Activated naive CD4-positive, alpha-beta T cell treated with anti-CD3 and anti-CD28 coated beads, Interleukin-2, amount 10 ng/mL, durations not matched to agents 7 days and 5 days (primary cell): Measurements from ENCODE around the gene SULT1C4.
"Not testable (repeated sequence)": the region's sequence is repeated elsewhere in the genome, so short reads cannot be mapped to it uniquely, and the experiment has no call there.

ENCODE experiments used
- CTCF ChIA-PET: fragments of 350-600 bp; sonication (Branson Sonifier 250); formaldehyde crosslinking; loops from one replicate; lab custom pipeline; 2021; ENCODE audit warnings: antibody characterized with exemption; lab: Charles Lee
- DNase-seq: peaks from one replicate; pipeline ENCODE4 v3.0.0-alpha.2; 2020
- H3K27ac Mint-ChIP-seq: one replicate; pipeline ENCODE4 v1.8.0; 2021; ENCODE audit warnings: mild to moderate bottlenecking, moderate library complexity, mixed read lengths
- H3K27me3 Mint-ChIP-seq: one replicate; pipeline ENCODE4 v1.8.0; 2021; ENCODE audit warnings: mild to moderate bottlenecking, mixed read lengths
- H3K36me3 Mint-ChIP-seq: one replicate; pipeline ENCODE4 v1.8.0; 2021; ENCODE audit warnings: mixed read lengths
- H3K4me1 Mint-ChIP-seq: one replicate; pipeline ENCODE4 v1.8.0; 2021; ENCODE audit warnings: mixed read lengths
- H3K4me3 Mint-ChIP-seq: one replicate; pipeline ENCODE4 v1.8.0; 2021; ENCODE audit warnings: mild to moderate bottlenecking, moderate library complexity, mixed read lengths
- H3K9me3 Mint-ChIP-seq: one replicate; pipeline ENCODE4 v1.8.0; 2021; ENCODE audit warnings: mixed read lengths

The SULT1C4 gene

DNA sequence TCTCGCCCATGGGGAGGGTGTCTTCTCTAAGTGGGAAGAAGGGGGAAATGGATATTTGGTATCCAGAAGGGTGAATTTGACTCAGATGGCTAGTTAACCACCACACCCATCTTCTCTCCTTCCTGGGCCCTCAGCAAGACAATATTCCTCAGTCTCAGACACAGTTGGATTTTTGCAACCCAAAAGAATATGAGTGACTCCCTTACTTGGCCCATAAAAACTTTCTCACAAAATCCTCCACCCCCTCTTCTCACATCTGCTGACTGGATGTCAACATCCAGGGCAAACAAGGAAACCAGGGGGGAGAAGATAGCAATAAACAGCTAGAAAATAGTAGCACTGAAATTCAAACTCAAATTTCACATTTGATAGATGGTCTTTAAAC, 35.9 kb downstream of the SULT1C4 start:
- no peak overlapping the region for H3K27ac Mint-ChIP-seq
- H3K27me3 Mint-ChIP-seq: peaks cover 4% of the 10 kb centered on the region
- no peaks in the 10 kb centered on the region for H3K36me3 Mint-ChIP-seq
- H3K4me1 Mint-ChIP-seq: no peaks in the 10 kb centered on the region
- H3K4me3 Mint-ChIP-seq: no peak overlapping the region
- no peak for DNase-seq
- CTCF ChIA-PET: no interaction called here
- no peaks in the 10 kb centered on the region for H3K9me3 Mint-ChIP-seq

DNA sequence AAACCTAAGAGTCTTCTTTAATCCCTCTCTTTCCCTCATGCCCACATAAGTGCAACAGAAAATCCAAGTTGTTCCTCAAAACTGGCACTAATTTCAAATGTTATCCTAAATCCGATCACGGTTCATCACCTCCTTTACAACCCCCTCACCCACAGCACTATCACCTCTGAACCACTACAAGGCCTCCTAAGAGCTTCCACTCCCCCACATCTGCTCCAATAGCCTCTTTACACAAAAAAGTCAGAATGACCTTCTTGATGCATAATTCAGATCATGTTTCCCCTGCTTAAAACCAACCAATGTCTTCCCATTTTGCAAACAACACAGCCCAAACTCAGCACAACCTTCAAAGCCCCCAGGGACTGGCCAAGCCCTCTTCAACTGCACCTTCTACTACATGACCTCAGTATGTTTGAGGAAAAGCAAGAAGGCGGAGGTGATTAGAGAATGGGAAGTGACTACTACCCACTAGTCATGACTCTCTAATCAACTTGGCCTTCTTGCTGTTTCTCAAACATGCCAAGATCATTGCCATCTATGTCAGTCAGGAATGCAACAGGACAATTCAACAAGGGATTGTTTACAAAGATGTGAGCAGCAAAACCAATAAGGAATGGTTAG, 36.6 kb downstream of the SULT1C4 start:
- Mint-ChIP-seq H3K27ac (no peak overlapping the region), H3K27me3 (peaks cover 4% of the 10 kb centered on the region), H3K36me3 (no peaks in the 10 kb centered on the region), H3K9me3 (no peaks in the 10 kb centered on the region), H3K4me1 (no peaks in the 10 kb centered on the region), H3K4me3 (no peak overlapping the region)
- DNase-seq: no peak
- CTCF ChIA-PET: no interaction called here

DNA sequence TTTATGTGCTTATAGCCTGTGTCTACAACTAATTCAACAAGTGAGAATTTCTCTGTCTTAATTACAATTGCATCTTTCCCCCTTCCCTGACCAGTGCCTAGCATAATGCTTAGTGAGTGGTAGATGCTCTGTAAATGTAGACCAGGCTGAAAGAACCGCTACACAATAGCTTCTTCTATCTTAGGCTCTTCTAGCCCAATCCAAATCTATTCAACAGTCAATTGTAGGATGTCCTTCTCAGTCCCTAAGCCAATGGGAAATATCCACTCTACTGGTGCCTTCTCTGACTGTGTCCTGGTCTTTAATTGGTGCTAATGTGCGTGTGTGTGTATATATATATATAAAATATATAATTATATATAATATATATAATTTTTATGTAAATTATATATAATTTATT, 37.2 kb downstream of the SULT1C4 start:
- peaks cover 4% of the 10 kb centered on the region for H3K27me3 Mint-ChIP-seq
- no peak overlapping the region for H3K27ac Mint-ChIP-seq
- DNase-seq: no peak

DNA sequence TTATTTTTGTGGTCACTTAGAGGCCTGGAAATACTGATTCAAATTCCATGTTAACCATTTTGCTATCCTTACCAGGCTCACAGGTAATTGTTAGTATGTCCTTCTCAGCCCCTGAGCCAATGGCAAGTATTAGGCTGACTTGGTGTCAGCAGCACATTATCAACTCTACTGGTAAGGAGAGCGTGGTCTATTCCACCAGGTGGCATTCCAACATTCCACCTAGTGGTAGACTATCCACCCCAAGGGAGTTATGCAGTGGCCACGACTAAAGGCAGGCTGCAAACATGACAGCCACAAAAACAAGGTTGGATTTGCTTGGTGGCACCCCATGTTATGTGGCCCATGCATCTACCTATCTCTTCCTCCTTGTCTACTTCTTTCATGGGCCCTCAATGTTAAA, 39.5 kb downstream of the SULT1C4 start:
- no peak overlapping the region for H3K4me3 Mint-ChIP-seq
- no peak overlapping the region for H3K27ac Mint-ChIP-seq
- no peak for DNase-seq
- no peaks in the 10 kb centered on the region for H3K36me3 Mint-ChIP-seq
- no peaks in the 10 kb centered on the region for H3K9me3 Mint-ChIP-seq
- H3K27me3 Mint-ChIP-seq: peaks cover 4% of the 10 kb centered on the region
- CTCF ChIA-PET: no interaction called here
- no peaks in the 10 kb centered on the region for H3K4me1 Mint-ChIP-seq

More for the DNA sequence above, 37.2 kb downstream of the SULT1C4 start:
- Mint-ChIP-seq H3K4me3 (no peak overlapping the region), H3K4me1 (no peaks in the 10 kb centered on the region), H3K36me3 (no peaks in the 10 kb centered on the region), H3K9me3 (no peaks in the 10 kb centered on the region)
- CTCF ChIA-PET: no interaction called here

DNA sequence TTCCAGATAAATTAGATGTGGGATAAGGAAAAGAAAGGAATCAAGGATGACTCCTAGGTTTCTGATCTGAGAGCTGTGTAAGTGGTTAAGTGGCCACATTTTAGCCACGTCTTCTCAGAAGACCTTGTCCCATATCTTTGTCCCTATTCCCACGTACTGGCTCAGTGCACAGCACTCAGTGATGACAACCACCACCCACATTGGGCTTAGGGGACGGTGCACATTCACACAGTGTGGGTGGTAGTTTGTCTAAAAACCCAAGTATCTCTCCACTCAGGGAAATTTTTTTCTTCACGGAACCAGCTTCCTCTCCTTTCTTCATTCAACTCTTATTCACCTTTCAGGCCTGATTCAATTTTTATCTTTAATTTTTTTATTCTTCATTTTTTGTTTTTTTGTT, 40.7 kb downstream of the SULT1C4 start:
- Mint-ChIP-seq H3K4me1 (no peaks in the 10 kb centered on the region), H3K4me3 (no peak overlapping the region)
- CTCF ChIA-PET: no interaction called here

DNA sequence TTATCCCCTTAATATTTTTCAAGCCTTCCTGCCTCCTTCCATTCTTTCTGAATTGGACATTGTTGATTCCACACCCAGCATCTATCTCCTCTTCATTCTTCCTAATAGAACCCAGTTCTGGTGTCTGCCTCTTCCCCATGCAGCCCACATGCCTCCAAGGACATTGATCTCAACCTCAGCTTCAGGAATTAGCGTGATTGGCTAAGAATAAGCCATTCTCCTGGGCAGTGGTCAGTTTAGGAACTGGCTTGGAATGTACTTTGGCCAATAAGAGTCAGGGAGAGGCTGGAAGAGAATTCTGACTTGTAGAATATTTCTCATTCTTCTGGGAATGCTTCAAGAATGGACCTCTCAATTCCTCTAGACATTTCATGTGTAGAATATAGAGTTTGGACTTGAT, 45.3 kb downstream of the SULT1C4 start:
- CTCF ChIA-PET: no interaction called here
- Mint-ChIP-seq H3K36me3 (no peaks in the 10 kb centered on the region), H3K4me1 (no peaks in the 10 kb centered on the region), H3K9me3 (no peaks in the 10 kb centered on the region), H3K27me3 (no peaks in the 10 kb centered on the region), H3K4me3 (no peak overlapping the region), H3K27ac (no peak overlapping the region)
- no peak for DNase-seq

More for the DNA sequence above, 40.7 kb downstream of the SULT1C4 start:
- no peak for DNase-seq
- Mint-ChIP-seq H3K36me3 (no peaks in the 10 kb centered on the region), H3K9me3 (no peaks in the 10 kb centered on the region), H3K27ac (no peak overlapping the region), H3K27me3 (peaks cover 4% of the 10 kb centered on the region)

DNA sequence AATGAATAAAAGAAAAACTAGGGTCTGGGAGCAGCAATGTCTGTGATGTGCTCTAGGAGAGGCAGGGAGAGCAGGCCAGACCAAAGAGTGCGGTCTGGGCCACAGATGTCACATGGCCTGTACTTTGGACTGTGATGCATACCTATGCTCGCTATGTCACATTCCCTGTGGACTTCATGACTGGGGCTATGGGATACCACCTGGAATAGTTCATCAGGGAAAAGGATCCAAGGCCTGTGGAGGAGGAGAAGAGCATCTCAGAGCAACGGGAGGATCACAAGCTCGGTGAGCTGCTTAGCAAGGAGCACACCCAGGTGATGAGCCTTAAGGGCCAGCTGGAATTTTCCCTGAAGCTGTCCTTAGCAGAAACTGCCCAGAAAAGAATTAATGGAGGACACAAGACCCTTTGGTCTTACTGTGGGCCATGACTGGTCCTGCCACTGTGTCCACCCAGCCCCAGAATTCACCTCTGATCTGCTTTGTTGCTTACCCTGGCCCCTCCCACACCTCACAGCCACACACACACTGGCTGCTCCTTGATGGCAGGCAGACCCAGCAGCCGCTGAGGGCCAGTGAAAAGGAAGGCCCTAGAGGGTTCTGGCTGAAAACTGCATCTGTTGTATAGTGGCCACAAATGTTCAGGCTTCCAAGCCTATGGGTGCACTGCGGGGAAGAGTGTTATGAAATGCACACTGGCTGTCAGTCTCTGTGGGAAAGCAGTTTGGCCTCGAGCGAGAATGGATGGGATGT, 45.9 kb downstream of the SULT1C4 start:
- CTCF ChIA-PET: no interaction called here
- no peak for DNase-seq
- no peak overlapping the region for H3K4me3 Mint-ChIP-seq
- no peaks in the 10 kb centered on the region for H3K9me3 Mint-ChIP-seq
- H3K36me3 Mint-ChIP-seq: no peaks in the 10 kb centered on the region
- H3K27ac Mint-ChIP-seq: no peak overlapping the region
- no peaks in the 10 kb centered on the region for H3K27me3 Mint-ChIP-seq
- H3K4me1 Mint-ChIP-seq: no peaks in the 10 kb centered on the region

DNA sequence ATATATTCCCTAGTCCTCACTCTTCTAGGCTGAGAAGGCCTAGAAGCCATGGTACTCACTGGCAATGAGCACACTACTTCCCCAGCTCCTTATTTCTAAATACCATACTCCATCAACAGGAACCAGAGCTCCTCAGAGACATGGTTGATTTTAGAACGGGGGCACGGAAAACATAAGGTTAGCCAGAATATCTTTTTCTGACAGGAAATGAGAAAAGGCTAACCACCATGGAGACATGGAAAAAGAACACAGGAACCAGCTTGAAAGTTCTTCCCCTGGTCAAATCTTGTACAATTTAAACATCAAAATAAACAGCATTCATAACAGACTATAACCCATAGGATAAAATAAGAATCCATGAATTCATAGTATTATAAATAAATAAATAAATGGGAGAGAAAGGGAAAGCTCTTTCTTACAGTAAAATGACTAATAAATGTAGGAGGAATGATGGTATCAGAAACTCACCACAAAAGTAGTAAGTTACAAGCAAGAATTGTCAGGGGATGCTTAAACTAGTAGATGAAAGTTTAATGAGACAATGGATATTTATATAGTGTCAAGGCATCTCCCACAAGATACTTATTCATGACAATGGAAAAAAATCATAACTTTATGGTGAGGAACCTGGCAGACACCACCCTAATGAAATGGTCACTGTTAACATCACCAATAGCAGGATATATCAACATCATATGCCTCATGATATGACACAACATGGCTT, 50.7 kb downstream of the SULT1C4 start:
- no peak overlapping the region for H3K4me3 Mint-ChIP-seq
- CTCF ChIA-PET: no interaction called here
- no peaks in the 10 kb centered on the region for H3K9me3 Mint-ChIP-seq
- H3K36me3 Mint-ChIP-seq: no peaks in the 10 kb centered on the region
- no peak for DNase-seq
- peaks cover 15% of the 10 kb centered on the region for H3K27me3 Mint-ChIP-seq
- no peak overlapping the region for H3K27ac Mint-ChIP-seq
- no peaks in the 10 kb centered on the region for H3K4me1 Mint-ChIP-seq

DNA sequence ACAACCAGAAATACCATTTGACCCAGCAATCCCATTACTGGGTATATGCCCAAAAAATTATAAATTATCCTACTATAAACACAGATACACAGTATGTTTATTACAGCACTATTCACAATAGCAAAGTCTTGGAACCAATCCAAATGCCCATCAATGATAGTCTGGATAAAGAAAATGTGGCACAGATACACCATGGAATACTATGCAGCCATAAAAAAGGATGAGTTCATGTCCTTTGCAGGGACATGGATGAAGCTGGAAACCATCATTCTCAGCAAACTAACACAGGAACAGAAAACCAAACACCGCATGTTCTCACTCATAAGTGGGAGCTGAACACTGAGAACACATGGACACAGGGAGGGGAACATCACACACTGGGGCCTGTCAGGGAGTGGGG, 57.8 kb downstream of the SULT1C4 start:
- H3K36me3 Mint-ChIP-seq, CTCF ChIA-PET, H3K4me1 Mint-ChIP-seq, H3K9me3 Mint-ChIP-seq, H3K27ac Mint-ChIP-seq, DNase-seq, H3K27me3 Mint-ChIP-seq, H3K4me3 Mint-ChIP-seq: not testable (repeated sequence)

DNA sequence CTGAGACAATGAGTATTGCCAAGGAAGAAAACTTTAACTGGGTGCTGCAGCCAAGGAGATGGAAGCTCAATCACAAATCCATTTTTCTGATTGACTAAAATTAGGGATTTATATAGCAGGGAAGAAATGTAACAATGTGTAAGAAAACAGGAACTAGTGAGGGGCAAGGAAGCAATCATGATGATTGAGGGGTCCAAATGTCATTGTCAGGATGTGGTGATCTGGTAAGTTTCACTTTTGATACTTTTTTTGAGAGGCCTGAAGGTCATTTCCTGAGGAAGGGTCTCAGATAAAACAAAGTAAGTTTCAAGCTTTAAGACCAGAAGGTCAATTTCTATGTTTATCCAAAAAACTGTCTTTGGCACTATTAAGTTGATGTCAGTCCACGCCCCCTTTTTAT, 59.2 kb downstream of the SULT1C4 start:
- H3K27me3 Mint-ChIP-seq: peaks cover 7% of the 10 kb centered on the region
- no peak for DNase-seq
- CTCF ChIA-PET: no interaction called here
- H3K27ac Mint-ChIP-seq: no peak overlapping the region
- H3K4me1 Mint-ChIP-seq: peaks cover 4% of the 10 kb centered on the region
- H3K36me3 Mint-ChIP-seq: no peaks in the 10 kb centered on the region
- H3K4me3 Mint-ChIP-seq: no peak overlapping the region
- no peaks in the 10 kb centered on the region for H3K9me3 Mint-ChIP-seq
